ENCODE data around the gene PTPRR. TPM values are rescaled to one million over a fixed set of nuclear protein-coding genes. Genes with fewer than 3 reads are reported as not detected.
A peak's percentile ranks its signal among the peaks of the same experiment; 100 is the strongest.

Gene PTPRR
- total RNA-seq, 1 donor from 2014 or later, result 0.45 TPM

DNA sequence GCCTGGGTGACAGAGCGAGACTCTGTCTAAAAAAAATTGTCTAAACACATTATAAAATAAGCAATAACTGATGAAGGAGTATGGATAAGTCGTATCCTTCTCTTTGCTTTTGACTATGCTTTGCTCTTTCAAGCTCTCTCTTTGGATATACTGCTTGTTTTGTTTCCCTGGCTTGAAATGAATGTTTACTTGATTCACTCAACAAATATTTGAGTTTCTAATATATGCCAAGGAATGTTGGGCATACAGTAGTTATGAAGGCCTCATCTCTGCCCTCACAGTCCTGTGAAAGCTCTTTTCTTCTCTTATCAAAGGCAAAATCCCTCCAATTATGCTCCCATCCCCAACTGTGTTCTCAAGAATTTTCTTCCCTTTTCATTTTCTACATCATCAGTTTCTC, 123.5 kb downstream of the PTPRR start:
- no peak for DNase-seq (ENCODE audit: low read depth)

DNA sequence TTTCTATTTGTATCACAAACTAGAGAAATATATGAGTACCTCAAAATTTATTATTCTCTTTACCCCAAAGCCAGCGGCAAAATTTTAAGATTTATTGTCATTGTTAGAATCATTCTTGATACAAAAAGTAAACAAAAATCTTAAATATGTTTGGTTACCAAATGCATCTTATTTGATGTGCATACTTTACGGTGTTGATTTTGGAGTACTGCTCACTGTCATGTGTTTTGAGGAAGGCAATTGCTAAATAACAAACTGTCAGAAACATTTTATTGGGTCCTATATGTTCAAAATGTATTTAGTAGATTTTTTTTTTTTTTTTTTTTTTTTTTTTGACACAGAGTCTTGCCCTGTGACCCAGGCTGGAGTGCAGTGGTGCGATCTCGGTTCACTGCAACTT, 124.9 kb downstream of the PTPRR start:
- DNase-seq (ENCODE audit: low read depth), result no peak

DNA sequence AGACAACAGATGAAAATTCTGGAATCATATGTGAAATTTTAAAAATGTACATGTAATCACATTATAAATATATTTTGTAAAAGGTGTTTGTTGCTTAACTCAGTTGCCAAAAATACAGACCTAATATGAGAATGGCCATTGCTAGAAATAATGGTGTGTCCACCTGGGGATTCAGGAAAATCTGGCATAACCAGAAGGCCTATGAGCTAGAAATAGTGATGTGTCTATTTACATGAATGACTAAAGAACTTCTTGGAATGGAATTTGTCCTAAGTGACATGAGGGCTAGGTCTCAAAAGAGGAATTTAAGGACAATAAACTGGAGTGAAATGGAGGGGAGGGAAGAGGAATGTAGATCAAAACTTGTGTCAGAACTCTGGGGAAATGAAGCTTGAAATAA, 126.4 kb downstream of the PTPRR start:
- no peak for DNase-seq (ENCODE audit: low read depth)

DNA sequence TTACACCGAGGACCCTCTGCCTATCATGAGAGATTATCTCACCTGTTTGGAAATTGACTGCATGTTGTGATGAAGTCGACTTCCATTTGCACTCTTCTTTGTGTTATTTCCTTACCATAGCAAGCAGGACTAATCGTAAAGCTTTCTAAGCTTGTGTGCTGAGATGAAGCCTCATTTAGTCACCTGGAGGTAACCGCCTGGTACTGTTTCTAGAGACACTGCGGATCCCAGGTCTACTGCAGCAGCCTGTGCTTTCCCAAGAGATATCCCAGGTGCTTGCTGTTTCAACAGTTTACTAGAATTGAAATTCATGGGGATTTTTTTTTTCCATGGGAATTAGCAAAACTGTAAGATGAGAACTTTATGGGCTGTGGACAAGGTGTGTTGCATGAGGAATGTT, 131.8 kb downstream of the PTPRR start:
- DNase-seq (ENCODE audit: low read depth), result no peak

DNA sequence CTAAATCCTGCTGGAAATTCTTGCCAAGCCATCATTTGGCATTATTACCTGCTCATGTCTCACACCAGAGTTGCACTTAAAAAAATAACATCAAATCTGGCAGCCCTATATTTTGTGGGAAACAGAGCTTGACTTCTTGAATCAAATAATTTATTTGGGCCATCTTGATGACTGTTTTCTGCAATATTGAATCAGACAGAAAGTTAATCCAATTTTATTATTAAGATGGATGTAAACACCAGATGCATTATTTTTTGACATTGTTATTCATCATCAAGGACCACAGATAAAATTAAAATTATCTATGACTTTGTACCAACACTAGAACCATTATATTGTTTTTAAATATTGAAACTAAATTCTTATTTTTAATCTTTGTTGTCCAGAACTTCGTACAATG, 132.9 kb downstream of the PTPRR start:
- DNase-seq (ENCODE audit: low read depth), result no peak

DNA sequence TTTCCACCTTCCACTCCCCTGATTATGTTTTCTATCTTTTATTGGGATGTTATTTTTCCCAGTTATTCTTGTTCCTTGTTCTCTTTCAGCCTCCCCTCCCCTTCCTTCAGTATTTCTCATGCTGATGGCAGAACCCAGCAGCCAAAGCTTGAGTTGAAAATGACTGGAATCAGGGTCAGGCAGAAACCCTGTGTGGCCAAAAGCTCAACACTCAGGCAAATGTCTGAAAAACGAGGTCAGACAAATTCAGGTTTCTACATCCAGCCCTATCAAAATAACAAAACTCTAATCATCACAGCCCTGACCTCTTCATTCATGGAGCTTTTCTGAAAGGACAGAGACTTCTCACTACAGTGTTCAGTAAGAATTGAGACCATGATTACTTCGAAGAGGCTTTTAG, 134.6 kb downstream of the PTPRR start:
- DNase-seq (ENCODE audit: low read depth), result no peak

DNA sequence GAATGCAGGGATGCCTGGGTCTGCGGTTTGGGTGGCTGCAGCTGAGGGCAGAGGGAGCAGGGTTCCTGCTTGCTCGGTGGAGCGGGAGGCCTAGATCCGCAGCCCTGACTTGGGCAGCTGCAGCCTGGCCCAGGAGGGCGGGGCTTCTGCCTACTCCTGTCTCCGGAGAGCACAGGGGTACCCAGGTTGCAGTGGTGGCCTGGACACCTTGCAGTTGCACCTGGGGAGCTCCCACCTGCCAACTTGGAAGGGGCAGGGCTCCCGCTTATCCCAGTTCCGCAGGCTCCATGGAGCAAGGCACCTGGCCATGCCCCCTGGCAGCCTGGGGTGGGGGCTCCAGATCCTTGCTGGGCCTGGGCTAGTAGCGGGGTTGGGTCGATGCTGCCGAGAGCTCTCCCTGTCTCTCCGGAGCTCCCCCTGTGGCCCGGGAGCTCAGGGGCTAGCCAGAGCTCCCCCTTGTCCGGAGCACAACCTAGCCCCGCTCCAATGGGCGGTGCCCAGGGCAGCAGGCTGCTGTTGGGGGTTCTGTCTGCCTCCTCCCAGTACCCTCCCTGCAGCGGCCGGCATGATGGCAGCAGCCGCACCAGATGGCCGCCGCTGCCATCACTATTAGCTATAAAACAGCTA, 136.4 kb downstream of the PTPRR start:
- DNase-seq (ENCODE audit: low read depth), result no peak

DNA sequence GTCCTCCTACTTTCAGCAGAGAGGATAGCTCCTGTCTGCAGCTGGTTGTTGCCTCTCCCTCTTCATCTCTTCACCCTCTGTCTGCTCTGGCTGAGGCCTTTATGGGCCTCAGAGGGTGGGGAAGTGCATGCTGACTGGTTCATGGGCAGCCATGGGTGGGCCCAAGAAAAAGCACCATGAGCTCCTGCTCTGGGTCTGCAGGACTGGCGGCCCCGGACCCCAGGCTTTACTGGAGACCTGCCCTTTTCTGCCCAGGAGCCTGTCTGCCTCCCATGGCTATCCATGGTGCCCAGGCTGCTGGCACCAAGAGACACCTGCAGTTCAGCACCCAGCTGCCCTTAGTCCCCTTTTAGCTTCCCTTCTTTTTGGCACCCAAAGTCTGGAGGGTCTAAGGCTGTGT, 137.1 kb downstream of the PTPRR start:
- DNase-seq (ENCODE audit: low read depth), result no peak

DNA sequence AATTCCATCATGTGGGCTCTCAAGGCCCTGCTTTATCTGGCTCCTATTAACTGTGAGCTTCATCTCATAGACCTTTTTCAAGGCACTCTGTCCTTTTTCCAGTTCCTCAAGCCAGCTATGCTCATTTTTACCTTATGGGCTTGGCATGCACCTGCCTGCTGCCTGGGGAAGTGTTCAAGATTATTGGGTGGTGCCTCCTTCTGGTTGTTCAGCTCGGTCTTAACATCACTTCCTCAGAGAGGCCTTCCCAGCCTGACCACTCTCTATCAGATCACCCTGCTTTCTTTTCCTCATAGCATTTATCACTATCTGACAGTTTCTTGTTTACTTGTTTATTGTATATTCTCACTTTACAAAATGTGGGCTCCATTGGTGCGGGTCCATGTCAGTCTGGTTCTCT, 141.3 kb downstream of the PTPRR start:
- DNase-seq (ENCODE audit: low read depth), result no peak

DNA sequence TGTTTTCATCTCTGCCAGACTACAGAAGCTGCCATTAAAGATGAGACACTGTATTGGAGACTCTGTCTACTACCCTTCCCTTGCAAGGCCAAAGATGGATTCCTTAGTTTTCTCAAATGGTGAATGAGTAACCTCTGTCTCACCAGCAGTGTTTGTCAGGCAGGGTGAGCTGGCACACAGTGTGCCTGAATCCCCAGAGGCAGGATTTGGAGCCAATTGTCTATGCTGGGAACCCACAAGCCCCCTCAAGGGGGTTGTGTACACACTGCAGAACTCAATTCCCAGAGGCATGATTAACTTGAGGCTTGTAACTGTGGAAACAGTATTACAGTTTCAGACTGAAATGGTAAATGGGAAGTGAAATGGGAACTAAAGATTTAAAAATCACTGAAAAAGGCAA, 146.5 kb downstream of the PTPRR start:
- DNase-seq (ENCODE audit: low read depth), result peak; percentile 95

DNA sequence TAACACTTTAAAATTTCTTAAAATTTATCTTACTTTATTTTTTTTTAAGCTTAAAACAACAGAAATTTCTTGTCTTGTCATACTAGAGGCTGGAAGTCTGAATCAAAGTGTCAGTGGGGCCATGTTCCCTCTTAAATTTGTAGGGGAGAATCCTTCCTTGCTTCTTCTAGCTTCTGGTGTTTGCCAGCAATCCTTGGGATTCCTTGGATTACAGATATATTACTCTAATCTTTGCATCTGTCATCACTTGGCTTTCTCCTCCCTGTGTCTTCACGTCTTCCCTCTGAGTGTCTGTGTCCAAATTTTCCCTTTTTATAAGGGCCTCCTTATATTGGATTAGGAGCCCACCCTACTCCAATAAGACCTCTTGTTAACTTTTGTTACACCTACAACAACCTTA, 147.7 kb downstream of the PTPRR start:
- DNase-seq (ENCODE audit: low read depth), result no peak

DNA sequence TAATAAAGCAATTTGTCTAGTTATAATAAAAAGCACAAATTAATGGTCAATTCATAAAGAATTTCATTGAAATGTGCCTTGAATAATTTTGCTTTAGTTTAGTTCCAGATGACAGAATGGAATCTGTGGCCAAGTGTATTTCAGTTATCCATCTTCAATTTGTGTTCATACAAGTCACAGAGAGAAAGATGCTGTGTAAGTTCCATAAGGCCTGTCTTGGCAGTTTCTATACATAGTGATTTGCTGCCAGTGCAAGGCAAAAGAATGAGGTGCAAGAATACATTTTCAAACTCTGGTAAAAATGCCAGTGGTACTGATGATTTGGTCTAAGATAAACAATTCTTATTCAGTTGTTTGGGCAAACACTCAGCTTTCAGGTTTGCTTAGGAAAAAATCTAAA, 149.0 kb downstream of the PTPRR start:
- DNase-seq (ENCODE audit: low read depth), result no peak

DNA sequence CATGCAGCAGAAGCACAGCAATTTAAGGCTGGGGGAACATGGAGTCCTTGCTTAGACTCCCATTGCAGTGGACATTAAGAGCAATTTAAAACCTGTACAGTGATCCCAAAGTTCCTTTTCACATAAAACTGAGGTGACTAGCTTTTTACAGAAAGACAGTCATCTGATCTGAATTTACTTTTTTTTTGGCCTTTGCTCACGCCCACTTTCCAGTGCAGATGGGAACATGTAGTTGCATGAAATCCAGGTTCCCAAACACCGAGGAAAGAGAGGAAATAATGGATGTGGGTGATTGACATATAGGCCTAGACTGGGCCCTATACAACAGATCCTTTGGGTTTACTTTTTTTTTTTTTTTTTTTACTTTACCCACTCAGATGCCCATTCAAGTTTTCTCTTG, 156.9 kb downstream of the PTPRR start:
- no peak for DNase-seq (ENCODE audit: low read depth)

DNA sequence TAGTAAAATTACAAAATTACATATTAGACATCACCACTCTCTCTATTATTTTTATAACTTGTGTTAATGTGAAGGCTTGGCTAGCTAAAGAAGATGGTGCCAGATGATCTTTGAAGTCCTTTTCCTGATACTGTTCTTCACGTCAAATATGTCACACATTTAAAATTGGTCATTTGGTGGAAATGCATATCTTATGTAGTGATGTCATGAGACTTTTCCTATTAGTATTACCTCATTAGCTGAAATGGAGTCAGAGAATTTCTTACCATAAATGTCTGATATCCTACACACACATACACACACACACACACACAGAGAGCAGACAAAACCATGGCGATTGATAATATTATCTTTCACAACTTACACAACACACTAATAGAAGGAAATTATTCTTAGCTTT, 158.5 kb downstream of the PTPRR start:
- no peak for DNase-seq (ENCODE audit: low read depth)

DNA sequence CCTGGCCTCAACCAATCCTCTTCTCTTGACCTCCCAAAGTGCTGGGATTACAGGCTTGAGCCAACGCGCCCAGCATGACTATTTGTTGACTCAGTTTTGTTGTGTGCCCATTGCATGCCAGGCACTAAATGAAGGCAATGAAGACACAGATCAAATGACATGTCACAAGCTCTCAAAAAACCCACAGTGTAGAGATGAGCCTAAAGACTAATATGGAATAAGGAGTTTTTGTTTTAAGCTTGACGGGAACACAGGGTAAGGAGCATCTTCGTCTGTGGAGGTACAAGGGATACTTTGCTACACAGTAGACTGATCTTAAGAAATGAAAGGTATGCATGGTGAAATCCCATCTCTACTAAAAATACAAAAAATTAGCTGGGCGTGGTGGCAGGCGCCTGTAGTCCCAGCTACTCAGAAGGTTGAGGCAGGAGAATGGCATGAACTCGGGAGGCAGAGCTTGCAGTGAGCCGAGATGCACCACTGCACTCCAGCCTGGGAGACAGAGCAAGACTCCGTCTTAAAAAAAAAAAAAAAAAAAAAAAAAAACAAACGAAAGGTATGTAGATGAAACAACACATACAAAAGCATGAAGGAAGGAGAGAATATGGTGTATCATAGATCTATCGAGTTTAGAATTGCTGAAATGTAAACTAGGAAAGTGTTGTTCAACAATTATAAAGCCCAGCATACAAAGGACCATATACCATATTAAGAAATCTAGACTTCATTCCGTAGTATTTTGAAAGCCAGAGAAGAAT, 161.2 kb downstream of the PTPRR start:
- no peak for DNase-seq (ENCODE audit: low read depth)

DNA sequence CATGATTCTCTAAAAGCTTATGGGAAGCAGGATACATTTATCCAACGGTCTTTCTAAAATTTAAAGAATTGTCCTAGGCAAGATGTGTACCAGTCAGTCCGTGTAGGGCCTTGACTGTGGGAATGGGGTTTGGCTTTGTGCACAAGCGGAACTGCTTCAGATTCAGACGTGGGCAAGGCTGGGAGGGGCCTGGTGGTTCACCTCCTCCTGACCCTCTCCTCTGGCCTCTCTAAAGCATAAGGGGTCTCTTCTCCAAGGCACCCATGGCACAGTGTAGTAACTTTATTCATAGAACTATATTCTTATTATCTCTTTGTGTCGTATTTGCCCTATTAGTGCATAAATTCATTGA, 162.1 kb downstream of the PTPRR start:
- DNase-seq (ENCODE audit: low read depth), result no peak

DNA sequence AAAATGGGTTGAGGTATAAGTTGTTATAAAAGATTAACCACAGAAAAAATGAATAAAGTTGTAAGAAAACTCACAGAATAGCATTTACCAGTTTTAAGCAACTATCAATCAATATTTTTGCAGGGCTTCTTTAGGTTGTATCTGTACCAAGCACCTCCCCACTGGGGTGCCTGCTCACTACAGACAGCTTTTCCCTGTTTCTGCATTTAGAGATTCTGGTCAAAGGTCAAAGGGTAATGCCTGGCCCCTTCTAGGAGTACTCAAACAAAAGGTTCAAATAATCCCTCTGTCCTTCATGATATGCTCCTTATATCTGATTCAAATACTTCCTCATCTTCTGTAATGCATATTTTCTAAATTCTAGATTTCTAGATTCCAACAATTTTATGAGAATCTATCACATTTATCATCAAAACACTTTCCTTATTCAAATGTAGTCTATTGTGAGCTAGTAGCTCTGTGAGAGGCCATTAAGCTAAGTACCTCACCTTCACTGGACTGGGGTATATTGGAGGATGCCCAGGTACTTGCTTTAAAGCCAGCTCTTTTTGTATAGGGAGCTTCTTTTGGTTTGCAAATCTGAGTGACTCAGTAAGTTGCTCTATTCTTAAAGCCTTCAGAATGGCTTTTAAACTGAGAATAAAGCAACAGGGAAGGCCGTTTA, 162.6 kb downstream of the PTPRR start:
- no peak for DNase-seq (ENCODE audit: low read depth)

DNA sequence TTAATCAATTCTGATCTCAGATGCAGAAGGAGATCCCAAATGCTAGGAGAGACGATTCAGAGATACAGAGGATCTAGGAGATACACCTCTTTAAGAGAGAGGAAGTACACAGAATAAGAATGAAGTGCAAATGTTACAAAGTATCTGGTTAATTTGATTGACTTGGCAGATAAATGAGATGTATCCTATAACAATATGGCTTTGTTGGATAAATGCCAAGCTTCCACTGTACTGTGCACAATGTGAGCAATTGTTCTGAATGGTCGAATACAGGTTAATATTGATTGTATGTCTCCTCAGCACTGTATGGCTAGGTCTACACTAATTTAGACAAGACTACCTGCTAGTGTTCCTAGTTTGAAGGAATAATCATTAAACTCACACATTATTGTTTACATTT, 163.7 kb downstream of the PTPRR start:
- no peak for DNase-seq (ENCODE audit: low read depth)

DNA sequence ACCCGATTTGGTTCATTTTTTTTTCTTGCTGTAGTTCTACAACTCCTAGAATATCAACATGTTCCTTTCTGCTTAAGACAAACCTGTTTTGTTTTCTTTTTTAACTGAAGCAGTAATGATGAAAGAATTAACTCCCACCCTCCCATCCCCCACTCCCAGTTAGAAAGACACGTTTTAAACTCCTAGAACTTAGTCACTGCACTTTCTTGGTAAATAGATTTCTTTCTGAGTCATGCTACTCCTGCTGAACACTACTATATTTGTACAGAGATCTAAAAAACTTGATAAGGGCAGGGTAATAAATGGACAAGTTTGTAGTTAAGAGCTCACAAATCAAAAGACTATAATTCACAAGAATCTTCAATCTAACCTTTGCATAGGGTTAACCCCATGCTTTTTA, 164.4 kb downstream of the PTPRR start:
- DNase-seq (ENCODE audit: low read depth), result peak; percentile 96

DNA sequence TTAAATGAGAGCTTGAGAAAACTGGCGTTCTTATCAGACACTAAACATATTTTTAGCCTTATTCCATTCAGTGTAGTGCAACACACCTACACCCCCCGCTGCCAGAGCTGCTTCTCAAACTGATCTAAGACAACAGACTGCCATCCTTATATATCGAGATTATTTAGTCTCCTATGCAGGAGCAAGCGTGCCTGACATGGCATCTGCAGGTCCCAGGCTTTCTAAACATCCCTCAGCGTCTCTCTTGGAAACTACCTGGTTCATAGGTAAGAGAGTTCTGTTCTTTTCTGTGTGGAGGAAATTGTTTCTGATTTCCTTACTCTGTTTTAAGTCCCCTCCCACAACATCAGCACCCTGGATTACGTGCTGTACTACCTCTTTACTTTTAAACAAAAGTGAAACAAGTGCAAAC, 166.2 kb downstream of the PTPRR start:
- peak; percentile 50 for DNase-seq (ENCODE audit: low read depth)

DNA sequence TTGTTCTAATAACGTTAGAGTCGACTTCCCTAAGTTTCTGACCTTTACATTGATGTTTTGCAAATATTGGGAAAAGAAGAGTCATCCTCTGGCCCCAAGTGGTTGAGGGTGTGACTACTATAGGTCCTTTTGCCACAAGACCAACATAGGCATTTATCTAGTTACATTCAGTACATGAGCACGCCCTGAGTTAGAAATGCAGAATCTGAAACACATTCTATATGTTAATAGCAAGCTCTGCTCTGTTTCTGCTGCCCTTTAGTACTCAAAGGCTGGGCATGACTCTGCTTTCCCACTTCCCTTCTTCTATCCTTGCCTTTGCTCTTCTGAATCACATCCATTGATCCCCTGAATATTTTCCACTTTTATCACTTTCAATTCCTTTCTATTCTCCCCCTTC, 168.2 kb downstream of the PTPRR start:
- no peak for DNase-seq (ENCODE audit: low read depth)

DNA sequence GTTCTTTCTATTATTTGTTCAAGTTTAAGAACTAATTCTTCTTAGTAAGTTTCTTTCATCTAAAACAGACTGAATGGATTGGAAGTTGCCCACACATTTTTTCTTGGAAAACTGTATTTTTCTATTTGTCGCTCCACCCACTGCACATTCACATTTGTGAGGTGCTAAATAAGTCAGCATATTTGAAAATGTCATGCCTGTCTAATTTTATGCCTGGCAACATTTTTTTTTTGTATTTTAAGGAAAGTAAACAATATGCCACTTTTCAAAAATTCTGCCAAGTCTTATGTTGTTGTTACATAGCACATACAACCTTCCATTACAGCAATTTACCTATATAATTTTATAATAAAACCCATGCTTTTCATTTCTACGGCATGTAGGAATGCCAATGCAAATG, 170.6 kb downstream of the PTPRR start:
- no peak for DNase-seq (ENCODE audit: low read depth)

DNA sequence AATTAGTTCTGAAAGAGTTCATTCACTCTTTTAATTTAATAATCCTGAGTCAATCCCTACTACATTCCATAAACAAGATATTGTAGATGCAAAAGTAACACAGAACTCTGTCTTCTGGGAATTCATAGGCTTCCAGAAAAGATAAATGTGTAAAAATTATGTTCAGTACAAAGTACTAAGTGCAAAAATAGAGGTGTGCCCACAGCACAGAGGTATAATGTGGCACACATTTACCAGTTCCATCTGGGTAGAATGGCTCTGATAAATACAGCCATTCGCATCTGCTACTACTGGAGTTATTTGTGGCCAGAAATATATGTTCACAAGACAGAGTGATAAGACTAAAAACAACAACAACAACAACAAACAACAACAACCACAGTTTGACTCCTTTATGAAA, 171.7 kb downstream of the PTPRR start:
- DNase-seq (ENCODE audit: low read depth), result no peak
